PC-3 (cell line): ENCODE measurements around the gene ZFHX3.

Source experiments
- CTCF ChIP-seq: fragments of 300-600 bp; sonication (generic); conservative IDR thresholded peaks from 2 replicates; pipeline ENCODE4 v1.5.1; 2017; ENCODE audit warnings: antibody characterized with exemption, low read depth, mild to moderate bottlenecking, low read length
- EZH2 ChIP-seq: fragments of 300-600 bp; sonication (generic); IDR thresholded peaks from one replicate; pipeline ENCODE4 v1.6.1; 2017; ENCODE audit warnings: antibody characterized with exemption, mild to moderate bottlenecking, low read length; ENCODE audit not compliant: unreplicated experiment
- EZH2phosphoT487 ChIP-seq: fragments of 300-600 bp; sonication (generic); IDR thresholded peaks from 2 replicates; pipeline ENCODE4 v1.6.1; 2018; ENCODE audit warnings: mild to moderate bottlenecking, antibody characterized with exemption, low read length, borderline replicate concordance

GRCh38 chr16:72876221-72876620, 171.7 kb downstream of the ZFHX3 start:
- TF ChIP-seq EZH2phosphoT487 (no peak), CTCF (no peak), EZH2 (no peak)
